Activated T-helper 1 cell treated with anti-CD3 and anti-CD28 coated beads, Interleukin-12 subunit alpha, Interleukin-12 subunit beta, Interleukin-2, Interleukin-4 antibody, amounts not matched to agents 30 ng/mL and 10 ng/mL and 1 ng/mL, durations not matched to agents 14 hours and 24 hours and 36 hours (primary cell): ENCODE results near the gene SCYGR4. TPM values are rescaled to one million over a fixed set of nuclear protein-coding genes. Genes with fewer than 3 reads are reported as not detected.

Experiments
- DNase-seq: peaks from one replicate; pipeline ENCODE4 v3.0.0; 2021; ENCODE audit warnings: low spot score
- H3K27ac Mint-ChIP-seq: one replicate; pipeline ENCODE4 v1.8.0; 2021; ENCODE audit warnings: mild to moderate bottlenecking, mixed read lengths
- H3K27me3 Mint-ChIP-seq: one replicate; pipeline ENCODE4 v1.8.0; 2022; ENCODE audit warnings: mild to moderate bottlenecking, moderate library complexity, mixed read lengths; ENCODE audit not compliant: insufficient read depth
- H3K36me3 Mint-ChIP-seq: one replicate; pipeline ENCODE4 v1.8.0; 2021; ENCODE audit warnings: low read depth, mixed read lengths
- H3K4me1 Mint-ChIP-seq: one replicate; pipeline ENCODE4 v1.8.0; 2021; ENCODE audit warnings: low read depth, mixed read lengths
- H3K4me3 Mint-ChIP-seq: one replicate; pipeline ENCODE4 v1.8.0; 2021; ENCODE audit warnings: mild to moderate bottlenecking, moderate library complexity, mixed read lengths
- H3K9me3 Mint-ChIP-seq: one replicate; pipeline ENCODE4 v1.8.0; 2021; ENCODE audit warnings: mixed read lengths
- intact Hi-C: fragments of 100-400 bp; cut with micrococcal nuclease; formaldehyde crosslinking; loops from one replicate; pipeline ENCODE4 v1.15.1; 2024
- total RNA-seq: library from RNA; stranded (reverse); gene quantifications from 2 replicates; pipeline ENCODE4 v1.2.3, GENCODE V29; 2022

SCYGR4 gene
- total RNA-seq, 1 donor from 2014 or later: not detected

- no peak overlapping the region for H3K27ac Mint-ChIP-seq
- no peaks in the 10 kb centered on the region for H3K9me3 Mint-ChIP-seq
Observed at GRCh38 chr2:227623226-227623625, 5.9 kb downstream of the SCYGR4 start.

GRCh38 chr2:227625420-227625819, 8.1 kb downstream of the SCYGR4 start:
- DNase-seq: no peak
- H3K4me1 Mint-ChIP-seq: no peaks in the 10 kb centered on the region
- H3K36me3 Mint-ChIP-seq: no peaks in the 10 kb centered on the region
- intact Hi-C loops: no loop called here
- H3K27me3 Mint-ChIP-seq: peaks cover 8% of the 10 kb centered on the region
- H3K4me3 Mint-ChIP-seq: no peak overlapping the region
- H3K9me3 Mint-ChIP-seq: no peaks in the 10 kb centered on the region
- no peak overlapping the region for H3K27ac Mint-ChIP-seq

More at GRCh38 chr2:227623226-227623625, 5.9 kb downstream of the SCYGR4 start:
- Mint-ChIP-seq H3K27me3 (peaks cover 7% of the 10 kb centered on the region), H3K36me3 (no peaks in the 10 kb centered on the region), H3K4me3 (no peak overlapping the region), H3K4me1 (no peaks in the 10 kb centered on the region)
- DNase-seq: no peak
- intact Hi-C loops: no loop called here

- Mint-ChIP-seq H3K36me3 (no peaks in the 10 kb centered on the region), H3K27me3 (peaks cover 14% of the 10 kb centered on the region), H3K9me3 (no peaks in the 10 kb centered on the region), H3K27ac (no peak overlapping the region), H3K4me1 (no peaks in the 10 kb centered on the region), H3K4me3 (no peak overlapping the region)
- intact Hi-C loops: no loop called here
- DNase-seq: no peak
Observed at GRCh38 chr2:227626580-227627151, 9.4 kb downstream of the SCYGR4 start.

- Mint-ChIP-seq H3K4me1 (no peaks in the 10 kb centered on the region), H3K27me3 (peaks cover 16% of the 10 kb centered on the region), H3K27ac (no peak overlapping the region), H3K36me3 (no peaks in the 10 kb centered on the region), H3K9me3 (no peaks in the 10 kb centered on the region), H3K4me3 (no peak overlapping the region)
- intact Hi-C loops: no loop called here
- DNase-seq: peak; percentile 3
Observed at GRCh38 chr2:227627769-227628168, 10.5 kb downstream of the SCYGR4 start.

- Mint-ChIP-seq H3K4me3 (no peak overlapping the region), H3K36me3 (no peaks in the 10 kb centered on the region), H3K9me3 (no peaks in the 10 kb centered on the region), H3K27me3 (peaks cover 20% of the 10 kb centered on the region), H3K27ac (no peak overlapping the region), H3K4me1 (no peaks in the 10 kb centered on the region)
- no peak for DNase-seq
- intact Hi-C loops: no loop called here
Observed at GRCh38 chr2:227629435-227629834, 12.1 kb downstream of the SCYGR4 start.

- intact Hi-C loops: no loop called here
- Mint-ChIP-seq H3K36me3 (no peaks in the 10 kb centered on the region), H3K27ac (no peak overlapping the region), H3K9me3 (no peaks in the 10 kb centered on the region), H3K4me3 (no peak overlapping the region), H3K4me1 (no peaks in the 10 kb centered on the region), H3K27me3 (peaks cover 20% of the 10 kb centered on the region)
- DNase-seq: no peak
Observed at GRCh38 chr2:227630322-227630721, 13.0 kb downstream of the SCYGR4 start.

GRCh38 chr2:227632827-227633226, 15.5 kb downstream of the SCYGR4 start:
- H3K36me3 Mint-ChIP-seq: no peaks in the 10 kb centered on the region
- no peak for DNase-seq
- peaks cover 16% of the 10 kb centered on the region for H3K27me3 Mint-ChIP-seq
- H3K27ac Mint-ChIP-seq: no peak overlapping the region
- H3K4me3 Mint-ChIP-seq: no peak overlapping the region
- intact Hi-C loops: no loop called here
- no peaks in the 10 kb centered on the region for H3K9me3 Mint-ChIP-seq
- H3K4me1 Mint-ChIP-seq: no peaks in the 10 kb centered on the region

GRCh38 chr2:227634201-227634600, 16.9 kb downstream of the SCYGR4 start:
- Mint-ChIP-seq H3K36me3 (no peaks in the 10 kb centered on the region), H3K4me1 (no peaks in the 10 kb centered on the region), H3K27me3 (peaks cover 16% of the 10 kb centered on the region), H3K4me3 (no peak overlapping the region), H3K9me3 (no peaks in the 10 kb centered on the region), H3K27ac (no peak overlapping the region)
- DNase-seq: no peak
- intact Hi-C loops: no loop called here

GRCh38 chr2:227642656-227643055, 25.4 kb downstream of the SCYGR4 start:
- intact Hi-C loops: no loop called here
- H3K4me1 Mint-ChIP-seq: no peaks in the 10 kb centered on the region
- no peaks in the 10 kb centered on the region for H3K9me3 Mint-ChIP-seq
- H3K36me3 Mint-ChIP-seq: no peaks in the 10 kb centered on the region
- DNase-seq: no peak
- H3K27ac Mint-ChIP-seq: no peak overlapping the region
- peaks cover 3% of the 10 kb centered on the region for H3K27me3 Mint-ChIP-seq
- H3K4me3 Mint-ChIP-seq: no peak overlapping the region

- DNase-seq: no peak
- no peak overlapping the region for H3K4me3 Mint-ChIP-seq
- intact Hi-C loops: no loop called here
- no peak overlapping the region for H3K27ac Mint-ChIP-seq
- H3K9me3 Mint-ChIP-seq: no peaks in the 10 kb centered on the region
- H3K4me1 Mint-ChIP-seq: no peaks in the 10 kb centered on the region
- no peaks in the 10 kb centered on the region for H3K36me3 Mint-ChIP-seq
- H3K27me3 Mint-ChIP-seq: peaks cover 3% of the 10 kb centered on the region
Observed at GRCh38 chr2:227643990-227644551, 26.8 kb downstream of the SCYGR4 start.

- no peaks in the 10 kb centered on the region for H3K4me1 Mint-ChIP-seq
- DNase-seq: no peak
- H3K27me3 Mint-ChIP-seq: peaks cover 3% of the 10 kb centered on the region
Observed at GRCh38 chr2:227653419-227653818, 36.1 kb downstream of the SCYGR4 start.

GRCh38 chr2:227654426-227654825, 37.1 kb downstream of the SCYGR4 start:
- peaks cover 3% of the 10 kb centered on the region for H3K27me3 Mint-ChIP-seq
- H3K36me3 Mint-ChIP-seq: no peaks in the 10 kb centered on the region
- no peaks in the 10 kb centered on the region for H3K9me3 Mint-ChIP-seq
- no peak overlapping the region for H3K27ac Mint-ChIP-seq
- DNase-seq: no peak
- intact Hi-C loops: loop anchor here (10.0 kb wide), 1 partner anchor 240 kb away; no protein-coding TSS in a partner anchor
- H3K4me3 Mint-ChIP-seq: no peak overlapping the region
- no peaks in the 10 kb centered on the region for H3K4me1 Mint-ChIP-seq

More at GRCh38 chr2:227653419-227653818, 36.1 kb downstream of the SCYGR4 start:
- Mint-ChIP-seq H3K36me3 (no peaks in the 10 kb centered on the region), H3K9me3 (no peaks in the 10 kb centered on the region), H3K27ac (no peak overlapping the region), H3K4me3 (no peak overlapping the region)
- intact Hi-C loops: loop anchor here (10.0 kb wide), 1 partner anchor 239 kb away; no protein-coding TSS in a partner anchor

GRCh38 chr2:227655454-227655853, 38.2 kb downstream of the SCYGR4 start:
- Mint-ChIP-seq H3K9me3 (no peaks in the 10 kb centered on the region), H3K36me3 (no peaks in the 10 kb centered on the region), H3K27me3 (peaks cover 3% of the 10 kb centered on the region), H3K27ac (no peak overlapping the region), H3K4me3 (no peak overlapping the region), H3K4me1 (no peaks in the 10 kb centered on the region)
- intact Hi-C loops: loop anchor here (5.0 to 10.0 kb wide), 2 partner anchors 183 to 241 kb away; partner anchors contain the start of gene AGFG1
- DNase-seq: no peak
